Midbrain (tissue), 1 donor: ENCODE data around the gene KLC1.
A peak's percentile ranks its signal among the peaks of the same experiment; 100 is the strongest.

Experiments
- DNase-seq: peaks from one replicate; lab custom pipeline; 2025; lab: John Stamatoyannopoulos, UW

KLC1 gene

DNA sequence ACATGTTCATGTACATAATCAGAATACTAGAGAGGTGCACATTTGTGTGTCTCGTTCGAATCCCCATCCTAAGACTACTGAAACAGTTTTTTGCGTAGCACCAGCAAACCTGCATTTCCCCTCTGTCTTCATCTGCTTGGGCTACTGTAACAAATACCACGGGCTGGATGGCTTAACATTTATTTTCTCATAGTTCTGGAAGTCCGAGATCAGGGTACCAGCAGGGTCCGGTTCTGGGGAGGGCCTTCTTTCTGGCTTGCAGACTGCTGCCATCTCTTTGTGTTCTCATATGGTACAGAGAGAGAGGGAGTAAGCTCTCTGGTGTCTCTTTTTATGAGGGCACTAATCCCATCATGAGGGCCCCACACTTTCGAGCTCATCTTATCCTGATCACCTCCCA is 30.6 kb downstream of the KLC1 start:
- DNase-seq: no peak

DNA sequence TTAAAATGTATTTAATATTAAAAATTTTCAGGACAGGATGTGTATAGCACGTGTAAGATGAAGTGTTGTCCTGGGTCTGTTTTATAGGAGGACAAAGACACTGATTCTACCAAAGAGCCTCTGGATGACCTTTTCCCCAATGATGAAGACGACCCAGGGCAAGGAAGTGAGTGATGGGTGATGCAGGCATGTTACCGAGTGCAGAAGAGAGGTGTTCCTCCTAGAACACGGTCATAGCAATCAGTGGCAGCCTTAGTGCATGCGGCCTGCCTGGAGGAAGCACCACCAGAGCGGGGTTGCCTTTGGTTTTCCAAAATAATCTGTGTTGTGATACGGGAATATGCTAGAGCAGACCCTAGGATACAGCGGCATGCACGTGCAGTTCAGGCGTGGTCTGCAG is 33.0 kb downstream of the KLC1 start:
- DNase-seq: no peak

DNA sequence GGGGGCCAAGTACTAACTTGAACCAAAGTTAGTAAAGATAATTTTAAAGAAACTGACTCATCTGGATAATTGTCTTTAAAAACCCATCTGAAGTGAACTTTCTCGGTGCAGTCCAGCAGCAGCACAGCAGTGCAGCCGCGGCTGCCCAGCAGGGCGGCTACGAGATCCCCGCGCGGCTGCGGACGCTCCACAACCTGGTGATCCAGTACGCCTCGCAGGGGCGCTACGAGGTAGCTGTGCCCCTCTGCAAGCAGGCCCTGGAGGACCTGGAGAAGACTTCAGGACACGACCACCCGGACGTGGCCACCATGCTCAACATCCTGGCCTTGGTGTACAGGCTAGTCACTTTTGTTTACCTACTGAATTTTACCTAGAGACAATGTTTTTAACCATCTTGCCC is 33.6 kb downstream of the KLC1 start:
- DNase-seq: no peak

DNA sequence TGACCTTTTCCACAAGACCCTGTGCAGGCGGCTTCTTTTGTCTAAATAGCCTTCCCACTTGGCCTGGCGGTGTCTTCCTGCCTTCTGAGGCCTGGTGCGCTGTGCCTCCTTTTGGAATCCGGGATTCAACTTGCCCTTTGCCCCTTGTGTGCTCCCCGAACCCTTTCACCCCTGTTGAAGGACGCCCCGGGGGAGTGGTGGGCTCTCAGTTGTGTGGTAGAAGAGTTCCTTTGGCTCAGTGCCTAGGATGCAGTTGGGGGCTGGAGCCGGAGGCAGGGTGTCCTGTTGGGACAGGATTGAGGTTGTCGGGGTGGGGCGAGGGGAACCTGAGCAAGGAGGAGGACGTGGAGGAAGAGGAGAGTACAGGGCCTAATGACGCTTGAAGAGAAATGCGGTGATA is 34.5 kb downstream of the KLC1 start:
- no peak for DNase-seq

DNA sequence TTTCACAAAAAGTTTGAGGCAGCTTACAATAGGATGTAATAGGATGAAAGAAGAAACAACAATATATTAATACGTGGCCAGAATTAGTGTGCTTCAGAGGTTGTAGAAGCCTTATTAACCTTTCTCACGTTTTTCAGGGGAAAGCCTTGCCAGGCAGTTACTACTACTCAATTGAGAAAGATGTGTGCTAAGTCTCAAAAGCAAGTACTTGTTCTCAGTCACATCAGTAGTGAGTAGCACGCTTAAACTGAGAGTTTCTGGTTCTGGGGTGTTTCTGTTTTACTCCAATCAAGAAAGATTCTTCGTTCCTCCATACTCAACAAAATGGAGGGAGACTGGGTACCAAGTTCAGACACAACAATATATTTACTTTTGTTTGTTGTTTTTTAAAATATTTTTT is 38.7 kb downstream of the KLC1 start:
- no peak for DNase-seq

DNA sequence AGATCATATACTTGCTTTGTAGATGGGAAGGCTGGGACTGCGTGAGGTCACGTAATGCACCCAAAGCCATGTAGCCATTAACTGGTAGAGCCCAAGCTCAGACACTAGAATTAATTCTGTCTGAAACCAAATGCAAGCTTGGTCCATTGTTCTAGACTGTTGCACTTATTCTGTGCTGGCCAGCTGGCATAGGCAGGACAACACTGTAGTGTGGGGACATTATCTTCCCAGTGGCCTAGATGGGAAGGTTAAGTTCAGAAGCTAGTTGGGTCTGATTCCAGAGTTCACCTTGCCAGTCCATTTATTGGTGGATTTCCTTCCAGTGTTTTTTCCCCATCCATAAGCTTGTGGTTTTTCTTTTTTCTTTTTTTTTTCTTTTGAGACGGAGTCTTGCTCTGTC is 39.1 kb downstream of the KLC1 start:
- no peak for DNase-seq

DNA sequence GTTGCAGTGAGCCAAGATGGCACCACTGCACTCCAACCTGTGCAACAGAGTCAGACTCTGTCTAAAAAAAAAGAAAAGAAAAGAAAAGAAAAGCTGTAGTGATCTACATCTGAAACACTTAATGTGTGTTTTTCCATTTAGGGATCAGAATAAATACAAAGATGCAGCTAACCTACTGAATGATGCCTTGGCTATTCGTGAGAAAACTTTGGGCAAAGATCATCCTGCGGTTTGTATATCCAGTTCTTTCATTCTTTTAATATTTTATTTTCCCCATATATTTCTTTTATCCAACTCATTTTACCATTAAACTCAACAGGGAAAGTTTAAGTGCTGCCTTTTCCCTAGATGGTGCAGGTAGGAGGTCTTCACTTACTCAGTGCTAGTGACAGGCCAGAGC is 40.4 kb downstream of the KLC1 start:
- DNase-seq: no peak

DNA sequence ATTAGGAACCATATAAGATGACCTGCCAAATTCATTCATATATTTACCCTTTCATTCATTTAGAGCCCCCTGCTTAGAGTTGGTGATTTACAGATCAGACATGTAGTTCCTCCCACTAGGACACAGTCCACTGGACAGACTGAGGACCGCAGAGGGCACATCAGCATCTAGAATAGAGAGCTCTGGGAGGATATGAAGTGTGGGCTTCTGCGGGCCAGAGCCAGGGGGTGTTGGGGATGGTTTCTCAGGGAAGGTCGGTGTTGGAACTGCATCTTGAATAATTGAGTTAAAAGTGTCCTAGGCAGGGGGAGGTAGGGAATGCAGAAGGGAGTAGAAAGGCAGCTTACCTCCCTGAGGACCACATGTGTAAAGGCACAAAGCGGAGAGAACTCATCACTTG is 42.9 kb downstream of the KLC1 start:
- no peak for DNase-seq

DNA sequence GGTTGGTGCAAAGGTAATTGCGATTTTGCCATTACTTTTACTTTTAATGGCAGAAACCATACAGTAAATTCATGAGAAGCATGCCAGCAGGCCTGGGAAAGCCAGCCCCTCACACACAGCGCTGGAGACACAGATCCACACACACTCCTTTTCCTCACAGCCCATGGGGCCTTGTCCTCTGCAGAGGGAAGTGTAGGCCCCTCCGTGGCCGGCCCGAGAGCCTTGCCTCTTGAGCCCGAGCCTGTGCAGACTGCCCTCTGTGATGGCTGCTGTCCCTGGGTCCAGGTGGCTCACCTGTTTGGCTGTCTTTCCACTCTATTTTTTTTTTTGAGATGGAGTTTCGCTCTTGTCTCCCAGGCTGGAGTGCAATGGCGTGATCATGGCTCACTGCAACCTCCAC is 46.9 kb downstream of the KLC1 start:
- DNase-seq: no peak

DNA sequence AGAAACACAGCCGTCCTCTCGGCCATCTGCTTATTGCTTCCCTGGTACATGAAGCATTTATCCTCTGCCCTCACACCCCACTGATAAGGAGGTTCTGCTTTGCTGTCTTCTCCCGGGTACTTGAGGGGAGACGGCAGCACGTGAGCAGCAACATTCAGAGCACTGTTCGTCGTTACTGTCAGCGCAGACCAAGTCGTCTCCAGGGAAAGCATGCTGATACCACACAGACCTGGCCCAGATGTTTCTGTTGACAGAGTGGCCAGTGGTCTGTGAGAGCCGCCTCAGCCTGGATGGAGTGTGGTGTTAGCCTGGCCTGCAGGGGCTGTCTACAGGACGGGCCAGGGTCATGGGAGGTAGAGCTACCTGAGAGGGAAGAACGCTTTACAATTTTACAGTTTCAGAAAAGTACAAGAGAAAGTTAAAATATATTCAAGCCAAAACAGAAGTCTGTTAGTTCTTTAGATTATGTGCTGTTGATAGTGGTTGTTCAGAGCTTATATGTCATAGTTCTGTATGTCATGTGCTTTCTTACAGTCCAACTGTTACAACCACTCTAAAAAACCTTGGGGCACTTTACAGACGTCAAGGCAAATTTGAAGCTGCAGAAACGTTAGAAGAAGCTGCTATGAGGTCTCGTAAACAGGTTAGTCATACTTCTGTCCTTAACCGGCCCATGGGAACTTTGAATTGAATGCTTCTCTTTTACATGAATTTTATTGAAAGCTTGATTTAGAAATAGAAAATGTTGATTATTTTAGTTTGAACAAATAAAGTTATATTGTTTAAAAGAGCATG is 48.1 kb downstream of the KLC1 start:
- no peak for DNase-seq

DNA sequence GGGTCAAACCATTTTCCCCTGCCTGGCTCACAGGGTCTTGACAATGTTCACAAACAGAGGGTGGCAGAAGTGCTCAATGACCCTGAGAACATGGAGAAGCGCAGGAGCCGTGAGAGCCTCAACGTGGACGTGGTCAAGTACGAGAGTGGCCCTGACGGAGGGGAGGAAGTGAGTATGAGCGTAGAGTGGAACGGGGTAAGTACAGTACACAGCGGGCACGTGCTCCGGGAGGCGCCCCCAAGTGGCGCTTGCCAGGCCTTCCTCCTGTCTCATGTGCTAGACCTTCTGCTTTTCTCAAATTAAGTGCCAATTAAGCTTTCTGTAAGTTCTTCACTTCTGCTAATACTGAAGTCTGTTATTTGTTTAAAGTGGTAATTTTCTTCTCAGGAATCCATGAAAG is 50.3 kb downstream of the KLC1 start:
- DNase-seq: no peak

DNA sequence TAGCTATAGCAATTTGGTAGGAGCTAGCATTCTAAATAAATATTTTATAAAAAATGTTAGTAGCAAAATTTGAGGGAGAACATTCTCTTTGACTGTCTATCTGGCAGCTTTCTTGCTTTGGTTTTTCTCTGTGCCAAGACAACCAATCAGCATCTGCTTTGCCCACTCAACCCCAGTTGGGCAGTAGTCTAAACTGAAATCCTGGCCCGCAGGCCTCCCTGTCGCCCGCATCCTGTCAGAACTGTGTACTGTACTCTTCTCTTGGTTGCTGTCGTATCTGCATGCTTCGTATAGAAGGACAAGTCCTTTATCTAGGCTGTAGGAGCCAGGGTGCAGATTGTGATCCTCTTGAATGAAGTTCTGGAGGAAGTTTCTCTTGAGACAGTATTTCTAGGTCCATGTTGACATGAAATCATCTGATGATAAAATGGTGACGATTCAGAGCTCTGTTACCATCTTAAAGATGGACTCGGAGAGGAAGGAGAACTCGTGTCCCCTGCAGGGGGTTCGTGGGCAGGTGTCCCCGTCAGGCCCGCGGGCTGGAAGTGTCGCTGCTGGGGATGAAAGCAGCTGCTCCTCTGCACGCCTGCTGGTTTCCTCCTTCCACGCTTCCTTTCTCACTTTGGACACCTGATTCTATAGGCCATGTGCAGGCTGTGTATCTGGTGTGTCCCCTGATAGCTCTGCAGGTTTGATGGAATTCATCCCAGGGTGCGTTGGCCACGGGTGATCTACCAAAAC is 51.6 kb downstream of the KLC1 start:
- DNase-seq: no peak

DNA sequence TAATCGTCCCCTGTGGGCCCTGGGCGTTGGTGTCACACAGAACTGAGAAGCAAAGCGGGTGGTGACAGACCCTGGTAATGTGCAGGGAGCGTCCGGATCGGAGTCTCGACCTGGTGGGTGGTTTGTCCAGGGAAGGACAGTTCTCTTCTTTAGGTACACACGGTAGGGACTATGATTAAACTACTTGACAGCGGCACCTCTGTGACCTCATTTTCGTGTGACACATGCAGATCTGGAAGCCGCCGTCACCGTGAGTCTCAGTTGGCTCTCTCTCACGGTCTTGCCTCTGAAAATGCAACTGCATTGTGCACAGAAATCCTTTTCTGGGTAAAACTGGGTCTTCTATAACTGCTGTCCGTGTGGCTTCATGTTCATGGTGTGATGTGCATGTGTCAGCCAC is 54.1 kb downstream of the KLC1 start:
- DNase-seq: no peak

DNA sequence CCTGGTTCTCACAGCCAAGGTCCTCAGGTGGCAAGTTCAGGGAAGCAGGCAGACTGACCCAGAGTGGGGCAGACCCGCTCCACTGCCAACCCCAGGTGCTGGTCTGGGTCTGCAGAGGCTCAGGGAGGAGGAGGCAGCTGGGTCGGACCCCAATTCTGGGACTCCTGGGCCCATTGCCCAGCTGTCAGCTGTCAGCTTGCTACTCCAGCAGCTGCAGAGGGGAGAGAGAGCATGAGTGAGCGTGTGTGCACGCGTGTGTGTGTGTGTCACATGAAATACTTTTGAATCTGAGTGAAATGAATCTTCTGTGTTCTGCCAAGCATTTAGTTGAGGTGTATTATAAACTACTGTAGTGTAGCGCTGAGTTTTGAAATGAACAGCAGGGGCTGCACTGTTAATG is 55.5 kb downstream of the KLC1 start:
- DNase-seq: no peak

DNA sequence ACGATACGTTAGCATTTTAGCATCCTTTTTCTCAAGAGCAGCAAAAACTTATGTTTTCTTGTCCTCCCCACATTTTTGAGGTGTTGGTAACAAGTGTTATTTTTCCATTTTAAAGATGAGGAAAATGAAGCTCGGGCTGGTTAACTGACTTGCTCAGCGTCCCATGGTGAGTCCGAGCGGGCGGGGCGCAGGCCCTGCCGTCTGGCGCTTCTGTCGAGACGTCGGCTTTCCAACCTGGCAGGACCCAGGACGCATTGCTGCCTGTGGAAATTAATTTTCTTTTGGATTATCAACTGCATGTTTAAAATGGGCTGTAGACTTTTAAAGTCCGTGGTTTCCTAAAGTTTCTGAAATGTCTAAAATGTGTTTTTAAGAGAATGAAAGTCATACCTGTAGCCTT is 55.9 kb downstream of the KLC1 start:
- no peak for DNase-seq

DNA sequence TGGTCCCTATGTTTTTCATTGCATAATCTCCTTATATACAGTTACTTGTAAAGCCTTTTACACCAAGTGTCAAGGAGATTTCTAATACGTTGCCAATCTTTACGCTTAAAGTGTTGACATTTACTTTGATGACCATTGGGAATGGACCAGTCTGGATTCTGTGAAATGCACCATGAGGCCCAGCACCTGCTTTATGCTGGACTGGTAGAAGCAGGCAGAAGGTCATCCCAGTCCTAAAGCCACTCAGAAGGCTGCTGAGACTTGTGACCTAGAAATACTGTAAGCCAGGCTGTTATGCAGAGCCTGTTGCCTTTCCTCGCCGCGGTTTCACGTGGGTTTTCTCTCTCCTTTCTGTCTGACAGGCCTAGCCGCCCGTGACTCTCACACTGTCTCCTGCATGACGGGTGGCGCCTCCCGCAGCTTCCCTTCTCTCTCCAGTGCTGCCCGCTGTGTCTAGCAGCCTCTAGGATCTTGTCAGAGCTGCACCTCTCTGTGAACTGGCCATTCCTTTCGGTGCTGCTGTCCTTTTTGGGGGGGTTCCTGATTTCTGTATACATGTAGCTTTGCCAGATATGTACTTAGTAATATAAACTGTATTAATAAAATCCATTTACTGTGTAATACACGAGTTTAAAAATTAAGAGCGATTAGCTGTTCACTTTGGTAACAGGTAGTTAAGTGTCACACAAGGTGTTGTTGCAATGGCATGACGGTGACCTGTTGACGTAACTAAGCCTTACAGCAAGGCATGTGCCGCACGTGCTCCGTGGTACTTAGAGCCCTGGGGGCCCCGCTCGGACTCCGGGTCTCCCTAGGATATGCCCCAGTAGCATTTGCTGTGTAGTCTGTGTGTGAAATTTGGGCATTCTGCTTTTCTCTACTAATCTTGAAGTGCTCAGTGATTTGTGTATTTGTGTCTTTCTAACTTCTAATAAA is 56.5 kb downstream of the KLC1 start:
- DNase-seq: no peak

DNA sequence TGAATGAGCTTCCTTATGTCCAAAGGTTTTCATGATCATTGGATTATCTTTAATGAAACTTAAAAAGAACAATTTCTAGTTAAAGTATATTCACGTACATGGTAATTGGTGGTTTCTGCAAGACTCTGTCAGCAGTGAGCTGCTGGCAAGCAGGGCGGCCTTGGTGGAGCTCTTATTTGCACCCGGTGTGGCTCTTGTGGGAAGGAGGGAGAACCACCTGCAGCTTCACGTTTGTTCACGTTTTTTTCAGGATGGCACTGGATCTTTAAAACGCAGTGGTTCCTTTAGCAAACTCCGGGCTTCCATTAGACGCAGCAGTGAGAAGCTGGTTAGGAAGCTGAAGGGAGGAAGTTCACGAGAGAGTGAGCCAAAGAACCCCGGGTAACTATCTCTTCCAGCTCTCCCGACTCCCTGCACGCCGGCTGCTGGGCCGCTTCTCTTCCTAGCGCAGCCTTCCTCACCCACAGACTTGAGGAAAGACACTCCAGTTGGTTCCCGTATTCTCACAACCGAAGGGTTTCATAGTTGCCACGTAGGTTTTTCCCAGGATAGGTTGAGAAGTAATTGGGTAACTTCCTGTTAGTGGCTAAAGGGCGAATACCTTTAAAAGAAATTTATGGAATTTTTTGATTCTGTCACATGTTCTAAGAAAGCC is 57.9 kb downstream of the KLC1 start:
- no peak for DNase-seq

DNA sequence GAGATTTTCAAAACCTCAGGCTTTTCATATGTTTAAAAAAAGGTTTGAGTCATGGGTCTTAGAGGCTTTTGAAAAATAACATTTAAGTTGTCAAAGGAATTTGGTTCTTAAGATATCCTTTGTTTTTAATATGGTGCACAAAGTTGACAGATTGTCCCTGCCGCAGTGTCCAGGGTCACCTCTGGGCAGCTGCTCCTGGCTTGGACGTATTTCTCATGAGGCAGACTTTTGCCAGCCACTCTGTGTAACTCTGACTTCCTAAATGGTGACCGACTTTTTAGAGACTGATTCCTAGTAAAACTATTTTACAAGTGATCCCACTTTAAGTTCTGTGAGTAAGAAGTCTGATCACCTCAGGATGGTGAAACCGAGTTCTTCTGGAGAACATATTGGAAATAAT is 58.7 kb downstream of the KLC1 start:
- DNase-seq: no peak

DNA sequence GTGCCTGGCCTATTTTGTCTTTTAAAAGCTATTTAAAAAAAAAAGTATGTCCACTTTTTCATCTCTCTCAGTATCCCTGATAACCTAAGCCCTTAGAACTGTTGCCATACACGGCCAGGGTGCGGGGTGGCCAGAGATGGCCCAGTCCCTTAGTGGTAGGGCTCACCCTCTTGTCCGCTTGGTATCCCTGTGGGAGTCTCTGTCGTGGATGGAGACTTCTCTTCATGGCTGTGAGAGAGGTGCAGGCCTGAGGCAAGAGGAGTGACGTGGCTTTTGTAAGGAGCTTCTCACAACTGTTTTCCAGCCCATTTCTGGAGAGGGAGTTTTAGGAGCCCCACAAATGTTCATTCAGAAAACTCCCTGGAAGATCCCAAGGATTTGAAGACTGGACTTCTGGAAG is 59.4 kb downstream of the KLC1 start:
- no peak for DNase-seq

DNA sequence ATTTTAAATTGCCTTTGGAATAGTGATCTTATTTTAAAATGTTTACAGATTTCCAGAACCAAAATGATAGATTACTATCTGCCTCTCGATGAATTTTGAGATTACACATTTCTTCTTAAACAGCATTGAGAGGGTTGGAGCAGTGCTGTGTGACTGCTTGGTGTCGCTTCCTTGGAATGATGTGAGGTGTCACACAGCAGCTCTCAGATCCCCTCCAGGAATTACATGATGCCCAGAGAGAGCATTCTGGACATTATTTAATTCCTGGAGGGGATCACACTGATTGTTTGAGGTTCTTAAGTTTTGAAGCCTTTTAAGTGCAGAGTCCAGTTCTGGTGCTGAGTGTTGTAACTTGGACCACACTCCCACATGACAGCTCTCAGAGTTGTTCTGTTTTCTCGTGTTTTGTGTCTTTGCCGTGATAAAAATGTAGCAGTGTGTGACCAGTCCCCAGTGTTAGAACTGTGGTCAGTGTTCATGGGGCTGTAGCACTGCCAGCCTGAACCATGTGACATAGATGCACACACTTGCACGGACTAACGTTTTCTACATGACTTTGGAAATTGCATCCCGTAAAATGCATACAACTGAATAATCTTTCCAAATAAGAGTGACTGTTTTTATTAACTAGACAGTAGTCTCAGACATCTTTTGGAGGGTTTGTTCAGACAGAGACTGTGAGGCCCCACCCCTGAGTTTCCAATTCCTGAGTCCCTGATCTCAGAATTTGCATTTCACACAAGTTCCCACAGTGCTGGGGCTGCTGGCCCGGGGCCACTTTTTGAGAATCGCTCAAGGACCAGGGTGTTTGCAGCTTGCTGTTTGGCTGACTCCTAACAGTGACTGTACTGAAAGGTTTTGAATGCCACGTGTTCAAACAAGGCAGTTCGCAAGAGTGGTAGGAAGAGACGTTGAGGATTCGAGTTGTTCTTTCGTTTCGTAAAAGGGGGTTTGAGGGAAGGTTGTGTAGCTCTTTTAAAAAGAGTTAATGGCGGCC is 60.2 kb downstream of the KLC1 start:
- DNase-seq: peak; percentile 59

DNA sequence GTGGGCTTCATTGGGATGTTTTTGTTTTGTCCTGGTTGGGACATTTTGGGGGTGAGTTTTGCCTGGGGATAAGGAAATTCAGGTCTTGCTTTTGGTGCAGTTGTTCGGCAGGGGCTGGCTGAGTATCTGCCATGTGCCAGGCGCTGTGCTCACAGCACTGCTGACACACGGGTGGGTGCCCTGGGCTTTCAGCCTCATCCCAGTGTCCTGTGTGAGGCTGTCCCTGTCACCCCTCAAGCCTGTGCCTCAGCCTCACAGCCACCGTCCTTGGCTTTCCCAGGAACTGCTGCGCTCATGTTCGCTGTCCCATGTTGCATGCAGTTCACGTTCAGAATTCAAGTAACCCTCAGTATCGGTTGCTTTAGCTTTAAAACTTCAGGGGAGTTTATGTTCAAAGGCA is 61.3 kb downstream of the KLC1 start:
- DNase-seq: no peak
